HEK293T (cell line): Measurements from ENCODE around the gene ACTRT2.

Source experiments
- CTCF ChIA-PET: fragments of 350-600 bp; formaldehyde crosslinking; extraction: SDS; loops from one replicate; lab custom pipeline; 2021; ENCODE audit warnings: antibody characterized with exemption, inconsistent platforms; lab: Yijun Ruan, JAX
- POLR2A ChIA-PET: fragments of 350-600 bp; formaldehyde crosslinking; extraction: SDS; loops from one replicate; lab custom pipeline; 2020; ENCODE audit warnings: antibody characterized with exemption, inconsistent platforms; lab: Yijun Ruan, JAX
- DNase-seq: peaks from one replicate; pipeline ENCODE4 v3.0.0; 2012; ENCODE audit warnings: mixed read lengths; ENCODE audit errors: extremely low spot score
- ARNT ChIP-seq: fragments of 450-650 bp; IDR thresholded peaks from 2 replicates; pipeline ENCODE4 v1.6.1; 2017; ENCODE audit warnings: mild to moderate bottlenecking
- BHLHE40 ChIP-seq: fragments of 450-650 bp; IDR thresholded peaks from 2 replicates; pipeline ENCODE4 v1.6.1; 2016; ENCODE audit warnings: mild to moderate bottlenecking, moderate library complexity, borderline replicate concordance
- CTBP1 ChIP-seq: fragments of 450-650 bp; IDR thresholded peaks from 2 replicates; pipeline ENCODE4 v1.6.1; 2016; ENCODE audit warnings: borderline replicate concordance
- ELF4 ChIP-seq: fragments of 450-650 bp; IDR thresholded peaks from 2 replicates; pipeline ENCODE4 v1.6.1; 2017; ENCODE audit warnings: antibody characterized with exemption
- FOXA1 ChIP-seq: fragments of 450-650 bp; IDR thresholded peaks from 2 replicates; pipeline ENCODE4 v1.6.1; 2016; ENCODE audit warnings: mild to moderate bottlenecking
- FOXK2 ChIP-seq: fragments of 450-650 bp; IDR thresholded peaks from 2 replicates; pipeline ENCODE4 v1.6.1; 2016; ENCODE audit warnings: mild to moderate bottlenecking
- FOXM1 ChIP-seq: fragments of 450-650 bp; IDR thresholded peaks from 2 replicates; pipeline ENCODE4 v1.6.1; 2017; ENCODE audit warnings: mild to moderate bottlenecking, borderline replicate concordance
- HDGF ChIP-seq: fragments of 450-650 bp; IDR thresholded peaks from 2 replicates; pipeline ENCODE4 v1.6.1; 2017; ENCODE audit warnings: antibody characterized with exemption, borderline replicate concordance
- L3MBTL2 ChIP-seq: fragments of 450-650 bp; conservative IDR thresholded peaks from 2 replicates; pipeline ENCODE4 v1.6.1; 2016; ENCODE audit warnings: mild to moderate bottlenecking
- LEF1 ChIP-seq: fragments of 450-650 bp; IDR thresholded peaks from 2 replicates; pipeline ENCODE4 v1.6.1; 2017; ENCODE audit warnings: mild to moderate bottlenecking, borderline replicate concordance
- NFRKB ChIP-seq: fragments of 450-650 bp; IDR thresholded peaks from 2 replicates; pipeline ENCODE4 v1.6.1; 2016; ENCODE audit warnings: mild to moderate bottlenecking, moderate library complexity
- SP1 ChIP-seq: fragments of 450-650 bp; IDR thresholded peaks from 2 replicates; pipeline ENCODE4 v1.6.1; 2017
- SUZ12 ChIP-seq: fragments of 450-650 bp; IDR thresholded peaks from 2 replicates; pipeline ENCODE4 v1.6.1; 2016; ENCODE audit warnings: mild to moderate bottlenecking
- TARDBP ChIP-seq: fragments of 450-650 bp; IDR thresholded peaks from 2 replicates; pipeline ENCODE4 v1.6.1; 2016
- ZNF384 ChIP-seq: fragments of 450-650 bp; IDR thresholded peaks from 2 replicates; pipeline ENCODE4 v1.6.1; 2016
- TF ChIP-seq, protein P1 (sequence below): fragments of 450-650 bp; IDR thresholded peaks from 2 replicates; pipeline ENCODE4 v1.6.1; 2016

ACTRT2 gene

GRCh38 chr1:3049164-3049563 lies 27.9 kb downstream of the ACTRT2 start:
- no peak for TF ChIP-seq FOXA1
- TF ChIP-seq TARDBP, result no peak
- TF ChIP-seq HDGF, result no peak
- ChIA-PET CTCF (no interaction called here), POLR2A (no interaction called here)
- DNase-seq, result no peak

DNA sequence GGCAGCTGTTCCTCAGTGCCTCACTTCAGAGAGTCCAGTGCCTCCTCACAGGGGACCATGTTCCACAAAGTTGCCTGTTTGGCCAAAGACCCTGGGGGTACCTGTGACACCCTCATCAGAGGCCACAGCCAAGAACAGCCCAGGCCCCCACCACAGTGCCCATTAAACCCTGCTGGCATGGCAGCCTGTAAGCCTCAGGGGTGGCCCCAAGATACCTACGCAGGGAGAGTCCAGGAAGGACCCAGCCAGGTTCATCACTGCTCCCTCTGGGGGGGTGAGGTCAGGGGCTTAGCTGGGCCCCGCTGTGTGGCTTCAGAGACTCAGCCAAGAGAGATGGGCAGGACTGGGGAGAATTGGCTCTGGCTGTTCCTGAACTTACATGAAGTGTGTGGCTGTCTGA lies 28.6 kb downstream of the ACTRT2 start:
- DNase-seq, result no peak
- TF ChIP-seq FOXM1, result no peak
- TF ChIP-seq ELF4, result no peak
- no peak for TF ChIP-seq CTBP1
- TF ChIP-seq L3MBTL2, result no peak
- no peak for TF ChIP-seq SUZ12
- TF ChIP-seq, protein P1, sequence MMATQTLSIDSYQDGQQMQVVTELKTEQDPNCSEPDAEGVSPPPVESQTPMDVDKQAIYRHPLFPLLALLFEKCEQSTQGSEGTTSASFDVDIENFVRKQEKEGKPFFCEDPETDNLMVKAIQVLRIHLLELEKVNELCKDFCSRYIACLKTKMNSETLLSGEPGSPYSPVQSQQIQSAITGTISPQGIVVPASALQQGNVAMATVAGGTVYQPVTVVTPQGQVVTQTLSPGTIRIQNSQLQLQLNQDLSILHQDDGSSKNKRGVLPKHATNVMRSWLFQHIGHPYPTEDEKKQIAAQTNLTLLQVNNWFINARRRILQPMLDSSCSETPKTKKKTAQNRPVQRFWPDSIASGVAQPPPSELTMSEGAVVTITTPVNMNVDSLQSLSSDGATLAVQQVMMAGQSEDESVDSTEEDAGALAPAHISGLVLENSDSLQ, result no peak
- TF ChIP-seq FOXK2, result no peak
- TF ChIP-seq ZNF384, result no peak
- no peak for TF ChIP-seq SP1
- no peak for TF ChIP-seq ARNT
- no peak for TF ChIP-seq BHLHE40
- TF ChIP-seq NFRKB, result no peak
- no peak for TF ChIP-seq FOXA1
- TF ChIP-seq HDGF, result no peak
- no peak for TF ChIP-seq LEF1
- TF ChIP-seq TARDBP, result no peak
- ChIA-PET POLR2A (no interaction called here), CTCF (no interaction called here)

DNA sequence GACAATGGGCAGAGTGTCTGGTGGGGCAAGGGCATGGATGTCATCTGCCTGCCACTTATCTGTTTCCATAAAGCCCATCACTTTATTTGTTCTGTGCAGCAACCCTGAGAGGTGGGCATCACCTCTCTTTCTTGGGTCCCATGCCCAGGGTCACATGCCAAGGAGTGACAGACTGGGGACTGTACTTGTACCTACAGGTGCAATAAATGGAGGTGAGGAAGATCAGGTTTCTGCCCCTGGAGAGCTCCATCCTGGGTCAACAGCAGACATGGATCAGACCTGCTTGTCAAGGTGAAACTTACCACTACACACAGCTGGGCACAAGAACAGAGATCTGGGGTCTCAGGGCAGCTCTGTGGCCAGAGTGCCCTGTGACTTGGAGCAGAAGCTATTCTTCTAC lies 29.3 kb downstream of the ACTRT2 start:
- no peak for TF ChIP-seq HDGF
- no peak for TF ChIP-seq LEF1
- TF ChIP-seq ZNF384, result no peak
- TF ChIP-seq ARNT, result no peak
- TF ChIP-seq FOXM1, result no peak
- TF ChIP-seq, protein P1, result no peak
- TF ChIP-seq TARDBP, result no peak
- TF ChIP-seq NFRKB, result no peak
- no peak for TF ChIP-seq L3MBTL2
- no peak for TF ChIP-seq CTBP1
- no peak for TF ChIP-seq SUZ12
- no peak for TF ChIP-seq BHLHE40
- no peak for TF ChIP-seq SP1
- DNase-seq, result no peak
- POLR2A ChIA-PET, result no interaction called here
- CTCF ChIA-PET, result no interaction called here

DNA sequence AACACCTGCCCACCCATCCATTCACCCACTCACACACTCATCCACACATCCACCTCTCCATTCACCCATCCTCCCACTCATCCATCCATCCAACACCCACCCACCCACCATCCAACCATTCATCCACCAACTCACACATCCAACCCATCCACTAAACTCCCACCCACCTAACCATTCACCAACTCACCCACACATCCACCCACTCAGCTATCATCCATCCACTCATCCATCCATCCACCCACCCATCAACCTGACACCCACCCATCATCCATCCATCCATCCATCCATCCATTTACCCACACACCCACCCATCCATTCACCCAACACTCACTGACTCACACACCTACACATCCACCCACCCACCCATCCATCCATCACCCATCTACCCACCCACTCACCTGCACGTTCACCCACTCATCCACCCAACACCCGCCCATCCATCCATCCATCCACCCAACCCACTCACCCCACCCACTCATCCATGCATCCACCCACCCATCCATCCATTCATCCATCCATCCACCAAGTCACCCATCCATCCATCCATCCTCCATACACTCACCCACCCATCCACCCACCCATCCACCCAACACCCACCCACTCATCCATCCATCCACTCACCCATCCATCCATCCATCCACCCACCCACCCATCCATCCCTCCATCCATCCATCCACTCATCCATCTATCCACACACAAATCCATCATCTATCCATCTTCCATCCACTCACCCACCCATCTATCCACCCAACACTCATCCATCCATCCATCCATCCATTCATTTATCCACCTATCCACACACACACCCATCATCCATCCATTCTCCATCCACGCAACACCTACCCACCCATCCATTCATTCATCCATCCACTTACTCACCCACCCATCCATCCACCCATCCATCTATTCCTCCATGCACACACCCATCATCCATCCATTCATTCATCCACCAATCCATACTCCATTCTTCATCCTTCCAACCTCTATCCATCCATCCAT lies 30.3 kb downstream of the ACTRT2 start:
- TF ChIP-seq HDGF (no peak), FOXA1 (no peak), CTBP1 (no peak), NFRKB (no peak), ELF4 (no peak), LEF1 (no peak), FOXM1 (no peak), ZNF384 (no peak), TARDBP (no peak), SP1 (no peak), ARNT (no peak), SUZ12 (no peak), FOXK2 (no peak), BHLHE40 (no peak), L3MBTL2 (no peak)
- TF ChIP-seq, protein P1, result no peak
- POLR2A ChIA-PET, result no interaction called here
- no peak for DNase-seq
- CTCF ChIA-PET, result no interaction called here

DNA sequence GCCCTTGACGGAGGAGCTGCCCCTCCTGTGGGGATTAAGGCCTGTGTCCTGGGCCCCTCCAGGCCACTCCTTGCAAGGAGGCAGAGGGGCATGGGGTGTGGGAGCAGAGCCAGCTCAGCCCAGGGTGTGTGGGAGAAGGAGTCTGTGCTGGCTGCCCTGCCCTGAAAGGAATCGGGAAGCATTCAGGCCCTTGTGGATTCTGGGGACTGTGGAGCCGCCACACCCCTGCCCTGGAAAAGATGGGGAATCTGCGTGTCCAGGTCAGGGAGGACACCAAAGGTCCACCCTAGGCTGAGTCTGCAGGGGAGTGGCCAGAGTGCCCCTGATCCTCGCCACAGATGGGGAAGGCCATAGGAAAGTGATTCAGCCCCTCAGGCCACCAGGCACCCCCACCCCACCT lies 31.2 kb downstream of the ACTRT2 start:
- TF ChIP-seq HDGF (no peak), SP1 (no peak), NFRKB (no peak), SUZ12 (no peak), FOXK2 (no peak), BHLHE40 (no peak), ELF4 (no peak), L3MBTL2 (no peak), ARNT (no peak), FOXA1 (no peak), CTBP1 (no peak), TARDBP (no peak), FOXM1 (no peak), ZNF384 (no peak), LEF1 (no peak)
- TF ChIP-seq, protein P1, result no peak
- DNase-seq, result no peak
- CTCF ChIA-PET, result no interaction called here
- POLR2A ChIA-PET, result no interaction called here
